IMR-90 (cell line): Measurements from ENCODE around the gene VPS8.

Experiments used
- CHD1 ChIP-seq: IDR thresholded peaks from 2 replicates; pipeline ENCODE4 v1.6.1; 2012; ENCODE audit warnings: low read depth, low read length, improper control_type of control experiment
- CTCF ChIP-seq: conservative IDR thresholded peaks from 2 replicates; pipeline ENCODE4 v1.5.1; 2012; ENCODE audit warnings: mild to moderate bottlenecking, low read depth, low read length, improper control_type of control experiment
- MAZ ChIP-seq: IDR thresholded peaks from 2 replicates; pipeline ENCODE4 v1.6.1; 2012; ENCODE audit warnings: low read depth, mild to moderate bottlenecking, low read length, improper control_type of control experiment, moderate library complexity, borderline replicate concordance
- POLR2A ChIP-seq: IDR thresholded peaks from 2 replicates; pipeline ENCODE4 v1.6.1; 2012; ENCODE audit warnings: mild to moderate bottlenecking, low read depth, low read length

GRCh38 chr3:184880276-184881019, 68.5 kb downstream of the VPS8 start:
- TF ChIP-seq CHD1 = no peak
- no peak for TF ChIP-seq CTCF
- no peak for TF ChIP-seq POLR2A
- no peak for TF ChIP-seq MAZ
